GM21723 (cell line): ENCODE data around the gene CLDN2.
"Not testable (repeated sequence)": the region's sequence is repeated elsewhere in the genome, so short reads cannot be mapped to it uniquely, and the experiment has no call there.

Experiments used
- ATAC-seq: cut with Tn5 transposase; IDR thresholded peaks from one replicate; pipeline ENCODE4 v1.9.1; 2021; ENCODE audit warnings: mild to moderate bottlenecking, moderate library complexity; ENCODE audit not compliant: unreplicated experiment

Gene CLDN2

GRCh38 chrX:106919932-106920452, at the start of gene CLDN2:
Gene CLDN2 (plus strand): TSS chrX:106920402. CDS start chrX:106928229, 7,827 bp downstream.
- ATAC-seq = no peak

GRCh38 chrX:106872796-106873195, 47.4 kb upstream of the CLDN2 start:
- ATAC-seq = not testable (repeated sequence)

GRCh38 chrX:106874075-106874474, 46.1 kb upstream of the CLDN2 start:
- no peak for ATAC-seq

- ATAC-seq = no peak
Measured at GRCh38 chrX:106875151-106875550, 45.1 kb upstream of the CLDN2 start.

- no peak for ATAC-seq
Measured at GRCh38 chrX:106889468-106889867, 30.7 kb upstream of the CLDN2 start.

- no peak for ATAC-seq
Measured at GRCh38 chrX:106891762-106892460, 28.3 kb upstream of the CLDN2 start.

GRCh38 chrX:106894392-106894909, 25.8 kb upstream of the CLDN2 start:
- peak; percentile 86 for ATAC-seq

- ATAC-seq = no peak
Measured at GRCh38 chrX:106894978-106895452, 25.2 kb upstream of the CLDN2 start.

- no peak for ATAC-seq
Measured at GRCh38 chrX:106897259-106897658, 22.9 kb upstream of the CLDN2 start.

- peak; percentile 72 for ATAC-seq
Measured at GRCh38 chrX:106898462-106898861, 21.7 kb upstream of the CLDN2 start.

- ATAC-seq = no peak
Measured at GRCh38 chrX:106899276-106899675, 20.9 kb upstream of the CLDN2 start.

GRCh38 chrX:106899841-106900240, 20.4 kb upstream of the CLDN2 start:
- ATAC-seq = no peak

GRCh38 chrX:106901341-106901740, 18.9 kb upstream of the CLDN2 start:
- no peak for ATAC-seq

- ATAC-seq = no peak
Measured at GRCh38 chrX:106901781-106902219, 18.4 kb upstream of the CLDN2 start.

GRCh38 chrX:106902684-106903083, 17.5 kb upstream of the CLDN2 start:
- no peak for ATAC-seq

- no peak for ATAC-seq
Measured at GRCh38 chrX:106903291-106903824, 16.8 kb upstream of the CLDN2 start, which contains the start of gene RIPPLY1. Gene RIPPLY1 (minus strand): TSS chrX:106903341. CDS start chrX:106903287, 54 bp downstream.

GRCh38 chrX:106903856-106904528, 16.2 kb upstream of the CLDN2 start:
- no peak for ATAC-seq

- no peak for ATAC-seq
Measured at GRCh38 chrX:106905064-106905708, 15.0 kb upstream of the CLDN2 start.

GRCh38 chrX:106906361-106906760, 13.8 kb upstream of the CLDN2 start:
- ATAC-seq = no peak

- ATAC-seq = no peak
Measured at GRCh38 chrX:106912864-106913263, 7.3 kb upstream of the CLDN2 start.
